HEK293 (cell line): ENCODE results near the gene KRTAP26-1.

Experiments
- CTCF ChIP-seq: fragments of 450-650 bp; formaldehyde crosslinking; IDR thresholded peaks from 2 replicates; pipeline ENCODE4 v1.5.1; 2016; ENCODE audit warnings: missing biosample characterization, missing genetic modification characterization
- MYNN ChIP-seq: fragments of 450-650 bp; formaldehyde crosslinking; IDR thresholded peaks from 2 replicates; pipeline ENCODE4 v1.5.1; 2016; ENCODE audit warnings: missing biosample characterization, missing genetic modification characterization, borderline replicate concordance
- PATZ1 ChIP-seq: fragments of 450-650 bp; formaldehyde crosslinking; IDR thresholded peaks from 2 replicates; pipeline ENCODE4 v1.5.1; 2016; ENCODE audit warnings: missing biosample characterization, missing genetic modification characterization
- PRDM1 ChIP-seq: fragments of 450-650 bp; formaldehyde crosslinking; IDR thresholded peaks from 2 replicates; pipeline ENCODE4; 2016; ENCODE audit warnings: missing biosample characterization, missing genetic modification characterization
- SP3 ChIP-seq: fragments of 450-650 bp; formaldehyde crosslinking; IDR thresholded peaks from 2 replicates; pipeline ENCODE4 v1.5.1; 2016; ENCODE audit warnings: missing biosample characterization, missing genetic modification characterization
- TCF7L2 ChIP-seq: IDR thresholded peaks from 2 replicates; pipeline ENCODE4 v1.6.1; 2011; ENCODE audit warnings: low read depth, mild to moderate bottlenecking, inconsistent platforms, low read length, moderate library complexity, borderline replicate concordance
- ZBTB10 ChIP-seq: fragments of 450-650 bp; formaldehyde crosslinking; IDR thresholded peaks from 2 replicates; pipeline ENCODE4 v1.5.1; 2016; ENCODE audit warnings: missing biosample characterization, missing genetic modification characterization
- ZBTB17 ChIP-seq: fragments of 450-650 bp; formaldehyde crosslinking; IDR thresholded peaks from 2 replicates; pipeline ENCODE4 v1.5.1; 2016; ENCODE audit warnings: missing biosample characterization, missing genetic modification characterization
- ZNF274 ChIP-seq, 2 experiments: fragments of 200-500 bp in 1 of 2; fragments of 450-650 bp in 1 of 2; sonication (Bioruptor generic) in 1 of 2; formaldehyde crosslinking in 1 of 2; IDR thresholded peaks; 2 replicates each; pipeline versions ENCODE4 v1.5.1 to v1.6.1; 2014 to 2016; ENCODE audit warnings: borderline replicate concordance in 1 of 2, inconsistent platforms in 1 of 2, low read length in 1 of 2, missing biosample characterization in 1 of 2, missing genetic modification characterization in 1 of 2
- ZNF302 ChIP-seq: fragments of 450-650 bp; formaldehyde crosslinking; IDR thresholded peaks from 2 replicates; pipeline ENCODE4 v1.5.1; 2016; ENCODE audit warnings: missing biosample characterization, missing genetic modification characterization, low read depth
- ZNF350 ChIP-seq: fragments of 450-650 bp; formaldehyde crosslinking; IDR thresholded peaks from 2 replicates; pipeline ENCODE4 v1.5.0; 2017; ENCODE audit warnings: missing biosample characterization, mild to moderate bottlenecking, missing genetic modification characterization
- ZNF510 ChIP-seq: fragments of 450-650 bp; formaldehyde crosslinking; IDR thresholded peaks from 2 replicates; pipeline ENCODE4 v1.5.1; 2018; ENCODE audit warnings: mild to moderate bottlenecking, missing genetic modification characterization, missing biosample characterization; ENCODE audit not compliant: insufficient replicate concordance
- ZNF677 ChIP-seq: fragments of 450-650 bp; IDR thresholded peaks from 2 replicates; pipeline ENCODE4 v1.5.0; 2018; ENCODE audit warnings: missing biosample characterization, mild to moderate bottlenecking, missing genetic modification characterization, moderate library complexity

GRCh38 chr21:30271611-30272010 lies 48.5 kb downstream of the KRTAP26-1 start:
- TF ChIP-seq ZNF677 (tag by site-specific recombination), result no peak
- no peak for TF ChIP-seq TCF7L2
- TF ChIP-seq CTCF (tag by site-specific recombination), result no peak
- TF ChIP-seq ZNF274 (IDR thresholded peaks at IDR 0.05; ENCODE audit: low read length), result no peak
- TF ChIP-seq ZNF274 (tag by site-specific recombination; IDR thresholded peaks at IDR 0.05; ENCODE audit: borderline replicate concordance), result no peak
- TF ChIP-seq ZNF510, result no peak
- no peak for TF ChIP-seq MYNN (tag by site-specific recombination)
- TF ChIP-seq PRDM1, result no peak
- TF ChIP-seq ZNF350 (tag by site-specific recombination), result no peak
- TF ChIP-seq PATZ1, result no peak
- no peak for TF ChIP-seq ZNF302 (tag by site-specific recombination)
- no peak for TF ChIP-seq ZBTB10
- no peak for TF ChIP-seq ZBTB17 (tag by site-specific recombination)
- no peak for TF ChIP-seq SP3 (tag by site-specific recombination)
